ENCODE measurements around the gene NAA10.
A peak's percentile ranks its signal among the peaks of the same experiment; 100 is the strongest.

Gene NAA10

DNA sequence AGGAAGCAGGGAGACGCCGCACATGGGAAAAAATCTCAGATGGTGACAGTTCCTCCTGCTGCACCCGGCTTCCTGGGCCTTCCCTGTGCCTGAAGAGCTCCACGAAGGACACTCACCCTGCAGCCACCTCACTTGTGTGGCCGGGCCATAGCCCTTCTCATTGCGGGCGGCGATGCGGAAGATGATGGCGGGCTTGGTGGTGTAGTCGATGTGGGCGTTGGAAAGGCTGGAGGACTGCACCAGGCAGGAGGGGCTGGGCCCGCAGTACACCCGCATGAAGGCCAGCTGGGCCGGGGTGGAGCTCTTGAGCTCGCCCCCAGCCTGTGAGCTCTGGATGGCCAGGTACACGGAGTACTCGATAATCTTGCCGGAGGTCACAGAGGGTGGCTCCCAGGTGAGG is 15.3 kb upstream of the NAA10 start:
- H3K4me3 ChIP-seq (ENCODE audit: low read depth, low read length), result no peak overlapping the region
- in situ Hi-C loops (cut with HindIII; ENCODE audit: low sequenced_read_pairs), result no loop called here
- no peak for DNase-seq (ENCODE audit: low read depth, low spot score)
- no peak for TF ChIP-seq CTCF (IDR thresholded peaks at IDR 0.05; ENCODE audit: low read depth, low read length)

- H3K4me3 ChIP-seq (ENCODE audit: low read depth, low read length), result no peak overlapping the region
- DNase-seq (ENCODE audit: low read depth, low spot score), result no peak
- no peak for TF ChIP-seq CTCF (IDR thresholded peaks at IDR 0.05; ENCODE audit: low read depth, low read length)
- in situ Hi-C loops (cut with HindIII; ENCODE audit: low sequenced_read_pairs), result no loop called here
Observed at GRCh38 chrX:153948847-153949805, 14.3 kb upstream of the NAA10 start.

- no peak overlapping the region for H3K4me3 ChIP-seq (ENCODE audit: low read depth, low read length)
- no peak for TF ChIP-seq CTCF (IDR thresholded peaks at IDR 0.05; ENCODE audit: low read depth, low read length)
- no peak for DNase-seq (ENCODE audit: low read depth, low spot score)
- in situ Hi-C loops (cut with HindIII; ENCODE audit: low sequenced_read_pairs), result no loop called here
Observed at GRCh38 chrX:153948002-153948466, 13.2 kb upstream of the NAA10 start.

GRCh38 chrX:153947009-153947769 is 12.4 kb upstream of the NAA10 start:
- peak; percentile 79 for DNase-seq (ENCODE audit: low read depth, low spot score)
- in situ Hi-C loops (cut with HindIII; ENCODE audit: low sequenced_read_pairs), result no loop called here
- H3K4me3 ChIP-seq (ENCODE audit: low read depth, low read length), result no peak overlapping the region
- peak; percentile 91 for TF ChIP-seq CTCF (IDR thresholded peaks at IDR 0.05; ENCODE audit: low read depth, low read length)

DNA sequence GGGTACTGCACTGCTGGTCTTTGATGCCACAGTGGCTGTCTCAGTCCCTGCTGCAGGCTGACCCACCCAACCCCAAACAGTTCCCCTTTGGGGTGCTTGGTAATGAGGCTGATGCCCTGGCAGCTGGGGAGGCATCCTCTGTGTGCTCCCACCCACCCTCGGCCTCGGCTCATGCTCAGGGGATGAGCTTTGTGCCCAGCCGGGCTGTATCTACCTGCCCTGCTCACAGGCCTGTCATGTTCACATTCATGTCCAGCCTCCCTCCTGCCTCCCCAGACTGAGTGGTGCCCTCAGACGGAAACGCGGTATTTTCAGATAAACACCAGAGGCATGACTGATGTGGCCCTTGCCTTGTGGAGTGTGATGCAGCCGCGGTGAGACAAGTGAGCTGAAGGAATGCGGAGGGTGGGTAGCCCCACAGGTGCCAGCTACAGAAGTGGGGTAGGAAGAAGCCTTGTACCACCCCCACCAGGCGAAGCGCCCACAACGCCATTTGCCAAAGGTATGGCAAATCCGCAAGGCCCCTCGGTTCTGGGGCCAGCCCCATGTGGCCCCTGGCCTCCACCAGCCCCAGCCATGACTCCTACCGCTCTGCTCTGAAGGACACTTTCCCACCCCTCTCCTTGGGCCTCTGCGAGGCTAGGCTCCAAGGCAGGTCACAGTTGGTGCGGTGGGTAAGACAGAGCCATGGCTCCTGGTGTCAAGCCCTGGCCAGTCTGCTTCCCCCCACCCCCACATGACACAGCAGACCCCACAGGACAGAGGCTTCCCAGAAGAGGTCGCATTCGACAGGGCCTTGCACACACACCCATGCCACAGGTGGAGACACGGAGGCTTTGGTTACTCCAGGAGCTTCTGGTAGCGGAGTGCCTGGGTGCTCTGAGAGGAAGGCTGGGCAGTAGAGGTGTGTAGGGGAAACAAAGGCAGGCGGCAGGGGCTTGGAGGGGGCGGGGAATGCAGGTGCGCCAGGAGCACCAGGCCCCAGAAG is 11.4 kb upstream of the NAA10 start:
- DNase-seq (ENCODE audit: low read depth, low spot score), result no peak
- in situ Hi-C loops (cut with HindIII; ENCODE audit: low sequenced_read_pairs), result no loop called here
- H3K4me3 ChIP-seq (ENCODE audit: low read depth, low read length), result no peak overlapping the region
- TF ChIP-seq CTCF (IDR thresholded peaks at IDR 0.05; ENCODE audit: low read depth, low read length), result no peak

DNA sequence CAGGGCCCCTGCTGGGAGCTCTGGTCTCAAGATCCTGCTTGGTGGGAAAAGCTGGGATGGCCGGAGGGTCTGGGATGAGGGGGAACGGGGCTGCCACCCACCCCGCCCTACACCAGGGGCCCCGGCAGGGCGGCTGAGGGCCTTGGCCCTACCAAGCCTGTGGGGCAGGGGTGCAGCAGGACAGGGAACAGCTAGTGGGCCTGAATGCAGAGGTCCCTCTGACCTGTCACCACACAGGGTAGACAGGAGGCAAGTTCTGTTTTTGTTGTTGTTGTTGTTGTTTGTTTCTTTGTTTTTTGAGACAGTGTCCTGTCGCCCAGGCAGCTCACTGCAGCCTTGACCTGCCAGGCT is 9.9 kb upstream of the NAA10 start:
- in situ Hi-C loops (cut with HindIII; ENCODE audit: low sequenced_read_pairs), result no loop called here
- H3K4me3 ChIP-seq (ENCODE audit: low read depth, low read length), result no peak overlapping the region
- no peak for DNase-seq (ENCODE audit: low read depth, low spot score)
- TF ChIP-seq CTCF (IDR thresholded peaks at IDR 0.05; ENCODE audit: low read depth, low read length), result no peak

Measured in astrocyte of the spinal cord (primary cell).